Stimulated activated CD8-positive, alpha-beta memory T cell treated with anti-CD3 and anti-CD28 coated beads, Interleukin-12 subunit alpha, Interleukin-12 subunit beta, amount 100 ng/mL, for 24 hours (primary cell): ENCODE measurements around the gene KAZALD1.
"Not testable (repeated sequence)": the region's sequence is repeated elsewhere in the genome, so short reads cannot be mapped to it uniquely, and the experiment has no call there.

Experiments
- DNase-seq: peaks from one replicate; pipeline ENCODE4 v3.0.0-alpha.2; 2020; ENCODE audit errors: extremely low read depth

Gene KAZALD1

DNA sequence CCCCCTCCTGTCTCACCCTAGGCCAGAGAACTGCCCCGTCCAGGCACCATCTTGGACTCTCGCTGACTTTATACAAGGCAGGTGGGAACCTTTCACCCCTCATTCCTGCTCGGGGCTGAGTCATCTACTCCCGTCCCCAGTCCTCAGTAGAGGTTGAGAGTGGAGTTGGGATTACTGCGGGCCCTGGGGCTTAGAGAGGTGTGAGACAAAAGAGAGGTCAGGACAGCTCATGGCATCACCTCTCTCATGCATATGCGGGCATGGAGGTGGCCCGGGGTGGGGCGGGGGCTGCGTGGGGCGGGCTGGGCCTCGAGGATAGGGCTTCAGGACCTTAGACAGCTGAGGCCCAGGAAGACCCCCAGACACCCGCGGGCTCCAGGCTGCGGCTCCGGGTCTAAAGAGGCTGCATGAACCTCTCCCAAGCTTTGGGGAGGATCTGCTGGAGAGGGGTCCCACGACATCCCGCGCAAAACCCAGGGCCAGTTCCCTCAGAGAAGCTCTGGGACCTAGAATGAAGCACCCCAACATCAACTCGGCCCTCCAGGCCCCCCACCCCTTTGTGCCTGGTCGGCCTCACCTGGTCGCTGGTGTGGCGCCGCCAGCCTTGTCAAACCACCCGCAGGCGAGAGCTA is 31.2 kb upstream of the KAZALD1 start:
- no peak for DNase-seq

DNA sequence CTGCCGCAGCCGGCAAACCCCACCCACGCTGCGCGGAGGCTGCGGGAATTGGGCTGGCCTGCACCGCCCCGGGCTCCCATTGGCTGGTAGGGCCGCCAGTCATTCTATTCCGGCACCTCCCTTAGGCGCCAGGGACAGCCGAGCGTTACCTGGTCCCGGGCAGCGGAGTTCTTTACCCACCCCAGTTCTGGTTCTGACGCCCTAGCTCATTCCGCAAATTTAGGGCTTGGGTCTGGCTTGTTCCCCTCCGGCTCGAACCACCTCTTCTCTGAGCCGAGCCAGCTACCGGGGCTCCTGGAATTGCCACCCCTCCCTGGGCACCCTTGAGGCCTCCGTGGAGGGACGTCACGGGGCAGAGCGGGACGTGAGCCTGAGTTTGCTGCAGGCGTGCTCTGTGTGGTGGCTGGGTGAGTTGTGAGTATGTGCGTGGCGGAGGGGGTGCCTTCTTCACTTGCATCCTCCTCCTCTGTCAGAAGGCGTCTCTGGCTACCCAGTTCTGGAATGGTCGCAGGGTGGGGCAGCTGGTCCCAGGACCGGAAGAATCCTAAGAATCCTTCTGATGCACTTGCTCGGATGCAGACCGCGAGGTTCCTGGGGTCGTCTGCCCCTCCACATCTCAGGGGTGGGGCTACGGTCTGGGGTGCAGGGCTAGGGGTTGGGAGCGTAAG is 30.5 kb upstream of the KAZALD1 start, which contains the start of the genes PDZD7 and SFXN3:
Gene PDZD7 (minus strand): TSS at position 2 of the 668 bp plus-strand sequence. CDS start 910 bp downstream, outside the sequence.
Gene SFXN3 (plus strand): TSS at position 107 of the 668 bp plus-strand sequence. CDS start 3,461 bp downstream, outside the sequence.
- peak; percentile 94 for DNase-seq

GRCh38 chr10:101031796-101032636 is 29.8 kb upstream of the KAZALD1 start:
- no peak for DNase-seq

GRCh38 chr10:101032637-101033224 is 29.1 kb upstream of the KAZALD1 start:
- no peak for DNase-seq

DNA sequence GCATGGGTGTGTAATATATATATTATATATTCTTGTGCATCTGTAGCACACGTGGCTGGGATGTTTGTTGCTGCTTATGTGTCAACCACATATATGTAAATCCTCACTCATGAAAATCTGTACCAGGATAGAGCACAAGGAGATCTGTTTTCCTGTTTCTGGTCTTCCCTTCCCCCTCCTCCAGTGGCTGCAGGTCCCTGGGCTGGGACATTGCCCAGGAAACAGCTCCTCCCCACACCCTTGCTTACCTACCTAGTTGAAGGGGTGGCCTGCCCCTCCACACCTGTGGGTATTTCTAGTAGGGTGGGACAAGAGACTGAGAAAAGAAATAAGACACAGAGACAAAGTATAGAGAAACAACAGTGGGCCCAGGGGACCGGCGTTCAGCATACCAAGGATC is 28.5 kb upstream of the KAZALD1 start:
- DNase-seq, result no peak

GRCh38 chr10:101034404-101034803 is 27.4 kb upstream of the KAZALD1 start:
- not testable (repeated sequence) for DNase-seq

GRCh38 chr10:101035314-101035713 is 26.5 kb upstream of the KAZALD1 start:
- no peak for DNase-seq

DNA sequence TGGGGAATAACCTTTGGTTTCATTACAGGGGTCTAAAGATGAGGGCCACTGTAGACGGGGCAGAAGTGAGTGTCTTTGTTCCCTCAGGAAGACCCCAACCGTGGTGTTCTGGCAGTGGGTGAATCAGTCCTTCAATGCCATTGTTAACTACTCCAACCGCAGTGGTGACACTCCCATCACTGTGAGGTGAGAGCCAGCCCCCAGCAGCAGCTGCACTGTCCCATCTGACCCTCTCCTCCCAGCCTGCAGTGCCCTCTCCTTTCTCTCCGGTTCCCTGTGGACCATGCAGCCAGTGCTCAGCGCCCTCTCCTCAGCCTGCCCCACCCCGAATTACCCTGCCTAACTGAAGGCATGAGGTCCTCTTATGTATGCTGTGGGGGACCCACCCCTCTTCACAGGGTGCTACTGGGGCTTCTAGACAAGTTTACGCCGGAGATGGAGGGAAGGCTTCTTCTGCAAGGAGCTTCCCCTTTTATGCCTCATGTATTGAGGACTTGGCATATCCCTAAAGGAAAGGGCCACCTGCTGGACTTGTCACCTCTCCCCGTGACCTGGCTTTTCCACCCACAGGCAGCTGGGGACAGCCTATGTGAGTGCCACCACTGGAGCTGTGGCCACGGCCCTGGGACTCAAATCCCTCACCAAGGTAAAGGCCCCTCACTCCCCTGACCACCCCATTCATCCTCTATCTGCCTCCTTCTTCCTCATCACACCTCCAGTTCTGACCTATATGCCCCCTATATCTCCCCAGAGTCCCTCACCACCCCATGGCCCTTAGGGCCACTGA is 25.7 kb upstream of the KAZALD1 start:
- DNase-seq, result no peak

- no peak for DNase-seq
These were observed 25.1 kb upstream of the KAZALD1 start for GRCh38 chr10:101036726-101037125.

DNA sequence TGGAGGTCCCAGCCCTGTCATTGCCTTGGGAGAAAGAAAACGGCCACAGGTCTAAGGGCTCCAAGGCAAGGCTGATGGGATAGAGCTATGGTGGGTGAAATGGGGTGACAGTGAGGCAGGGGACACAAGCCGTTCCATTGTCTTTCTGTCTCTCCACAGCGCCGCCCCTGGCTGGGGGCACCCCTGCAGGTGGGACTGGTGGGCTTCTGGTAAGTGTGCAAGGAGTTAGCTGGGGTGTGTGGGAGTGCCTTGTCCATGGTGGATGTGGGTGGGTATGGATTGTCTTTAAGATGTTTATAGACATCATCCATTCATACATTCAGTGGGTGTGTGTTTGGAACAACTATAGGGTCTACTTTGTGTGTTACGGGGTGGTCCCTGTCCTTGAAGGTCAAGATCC is 23.3 kb upstream of the KAZALD1 start:
- DNase-seq, result no peak

DNA sequence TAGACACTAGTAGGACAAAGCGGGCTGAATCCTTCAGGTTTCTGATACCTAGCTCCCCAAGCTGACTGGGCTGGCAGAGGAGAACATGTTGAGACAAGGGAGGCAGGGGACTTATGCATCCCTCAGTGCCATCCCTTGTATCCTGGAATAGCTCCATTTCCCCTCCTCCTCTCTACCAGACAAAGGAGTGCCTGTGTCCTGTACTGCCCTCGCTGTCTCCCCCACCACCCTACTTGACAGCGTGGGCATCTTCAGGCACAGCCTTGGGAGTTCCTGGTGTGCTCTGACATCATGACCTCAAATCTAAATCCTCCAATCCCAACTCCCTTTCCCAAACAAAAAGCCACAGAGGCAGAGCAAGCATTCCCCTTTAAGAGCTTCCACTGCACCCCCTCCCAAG is 21.7 kb upstream of the KAZALD1 start:
- DNase-seq, result no peak

DNA sequence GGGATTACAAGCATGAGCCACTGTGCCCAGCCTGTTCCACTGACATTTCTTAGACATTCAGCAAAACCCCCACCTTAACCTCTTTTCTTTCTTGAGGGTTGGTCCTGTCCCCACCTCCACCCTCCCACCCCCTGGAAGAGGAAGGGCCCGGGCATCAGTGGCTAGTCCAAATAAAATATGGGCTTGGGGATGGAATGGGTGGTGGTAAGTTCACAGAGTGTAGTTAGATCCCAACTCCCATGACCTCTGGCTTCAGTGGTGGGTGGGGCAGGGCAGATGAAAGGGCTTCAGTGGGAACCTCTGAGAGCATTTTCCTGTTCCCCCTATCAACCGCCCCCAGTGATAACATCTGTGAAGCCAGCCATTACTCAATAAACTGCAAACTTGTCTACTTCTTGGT is 20.9 kb upstream of the KAZALD1 start:
- no peak for DNase-seq

DNA sequence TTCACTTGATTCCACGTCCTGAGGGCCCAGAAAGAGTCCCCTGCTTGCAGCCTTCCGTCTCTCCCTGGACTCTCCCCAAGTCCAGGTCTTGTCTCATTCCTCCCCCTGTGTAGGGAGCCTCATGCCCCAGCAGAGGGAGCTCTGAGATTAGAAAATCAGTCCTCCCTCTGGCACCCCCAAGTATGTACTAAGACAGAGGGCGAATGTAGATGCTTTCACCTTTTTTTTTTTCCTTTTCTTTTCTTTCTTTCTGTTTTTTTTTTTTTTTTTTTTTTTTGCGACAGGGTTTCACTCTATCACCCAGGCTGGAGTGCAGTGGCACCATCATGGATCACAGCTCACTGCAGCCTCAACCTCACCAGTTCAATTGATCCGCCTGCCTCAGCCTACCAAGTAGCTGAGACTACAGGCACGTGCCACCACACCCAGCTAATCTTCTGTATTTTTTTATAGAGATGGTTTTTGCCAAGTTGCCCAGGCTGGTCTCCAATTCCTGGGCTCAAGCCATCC is 20.5 kb upstream of the KAZALD1 start:
- no peak for DNase-seq

DNA sequence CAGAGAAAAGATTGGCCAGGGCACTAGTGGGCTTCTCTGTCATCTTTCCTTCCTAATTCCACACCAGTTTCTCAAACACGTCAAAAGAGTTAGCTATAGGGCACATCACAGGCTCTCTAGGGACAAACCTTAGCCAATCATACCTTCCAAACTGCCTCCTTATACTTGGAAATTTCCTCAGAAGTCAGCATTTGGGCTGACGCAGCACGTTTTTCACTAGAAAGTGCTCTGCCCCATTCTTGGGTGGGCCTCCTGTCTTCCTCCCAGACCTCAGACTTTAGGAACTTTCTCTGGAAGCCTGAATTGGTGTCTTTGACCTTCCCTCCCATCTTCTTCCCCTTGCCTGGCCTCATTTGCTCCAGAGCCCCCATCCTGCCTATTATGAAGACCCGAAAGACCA is 19.7 kb upstream of the KAZALD1 start:
- no peak for DNase-seq

DNA sequence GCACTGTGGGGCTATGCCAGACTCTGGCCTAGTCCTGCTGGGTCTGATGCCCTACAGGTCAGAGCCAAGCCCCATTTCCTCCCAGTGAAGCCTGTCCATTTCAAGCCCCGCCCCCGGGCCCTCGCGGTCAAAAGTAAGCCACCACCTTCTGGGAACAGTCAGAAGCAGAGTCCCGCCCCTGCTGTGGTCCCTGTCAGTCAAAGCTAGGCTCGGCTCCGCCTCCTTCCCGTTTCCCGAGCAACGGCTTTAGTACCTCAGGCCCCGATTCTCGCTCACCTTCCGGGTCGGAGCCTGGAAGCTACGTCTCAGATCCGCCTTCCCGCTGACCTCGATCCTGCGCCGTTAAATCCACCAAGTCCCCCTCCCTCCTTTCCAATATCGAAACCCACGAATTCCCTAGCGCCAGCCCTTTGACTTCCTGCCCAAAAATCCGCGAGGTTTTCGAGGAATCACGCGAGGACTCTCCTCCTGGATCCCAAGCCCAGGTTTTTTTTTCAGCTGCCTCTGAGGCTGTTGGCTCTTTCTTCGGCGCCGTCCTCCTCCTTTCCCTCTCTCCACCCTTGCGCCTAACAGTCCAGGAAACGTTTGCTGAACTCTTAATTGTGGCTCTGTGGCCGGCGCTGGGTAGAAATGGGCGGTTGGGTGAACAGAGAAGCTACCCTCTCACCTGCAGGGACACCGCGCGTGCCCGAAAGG is 19.0 kb upstream of the KAZALD1 start:
- peak; percentile 76 for DNase-seq

- DNase-seq, result no peak
These were observed 18.5 kb upstream of the KAZALD1 start for GRCh38 chr10:101043363-101043707.

GRCh38 chr10:101044117-101044516 is 17.7 kb upstream of the KAZALD1 start:
- DNase-seq, result no peak

- no peak for DNase-seq
These were observed 15.2 kb upstream of the KAZALD1 start for GRCh38 chr10:101046332-101047238.

DNA sequence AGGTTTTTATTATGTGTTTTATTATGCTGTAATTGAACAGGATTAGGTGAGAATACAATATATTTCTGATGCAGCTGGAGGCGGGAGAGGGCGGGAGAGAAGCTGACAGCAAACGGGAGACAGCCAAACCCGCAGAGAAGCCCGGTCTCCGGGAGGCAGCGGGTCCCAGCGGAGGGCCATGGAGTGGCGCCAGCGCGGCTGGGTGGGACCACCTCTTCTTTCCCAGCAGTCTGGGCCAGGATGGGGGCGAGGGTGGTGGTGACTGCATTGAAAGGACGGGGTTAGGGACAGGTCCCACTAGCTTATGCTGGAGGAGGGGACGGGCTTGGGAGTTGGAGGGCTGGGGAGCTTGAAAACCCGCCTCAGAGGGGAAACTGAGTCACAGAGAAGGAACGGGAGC is 14.5 kb upstream of the KAZALD1 start:
- DNase-seq, result no peak
